SK-N-SH (cell line): ENCODE results near the gene KIFC3. TPM values are rescaled to one million over a fixed set of nuclear protein-coding genes. Genes with fewer than 3 reads are reported as not detected.

ENCODE experiments used
- CTCF ChIA-PET: fragments of 300-600, 350-600 bp; formaldehyde crosslinking; extraction: SDS; loops from one replicate; lab custom pipeline; 2021; lab: Yijun Ruan, JAX
- POLR2A ChIA-PET: fragments of 350-600 bp; sonication (Branson Sonifier 250); formaldehyde crosslinking; extraction: SDS; loops from one replicate; lab custom pipeline; 2020; ENCODE audit warnings: antibody characterized with exemption, inconsistent platforms; lab: Yijun Ruan, JAX
- DNase-seq: peaks from one replicate; pipeline ENCODE4 v3.0.0; 2012
- H2AFZ ChIP-seq: fragments of 200-600 bp; sonication (generic); 2 replicates; pipeline ENCODE4 v1.8.1; 2016; ENCODE audit warnings: antibody characterized with exemption, mild to moderate bottlenecking, low read depth
- H3F3A ChIP-seq: fragments of 200-600 bp; sonication (generic); replicated peaks from 2 replicates; pipeline ENCODE3; 2016; ENCODE audit warnings: antibody characterized with exemption, mild to moderate bottlenecking; ENCODE audit not compliant: insufficient read depth
- H3K27ac ChIP-seq, 2 experiments: fragments of 200-500 bp in 1 of 2; fragments of 200-600 bp in 1 of 2; sonication (Bioruptor generic) in 1 of 2; sonication (generic), shearing (Covaris generic) in 1 of 2; 2 replicates each; pipeline versions ENCODE4 v1.5.1 to v1.6.1; 2014 to 2016; ENCODE audit warnings: low read depth in 2 of 2, inconsistent platforms in 1 of 2, low read length in 1 of 2, mild to moderate bottlenecking in 1 of 2, mixed read lengths in 1 of 2
- H3K27me3 ChIP-seq: fragments of 200-600 bp; sonication (generic), shearing (Covaris generic); 2 replicates; pipeline ENCODE4 v1.6.1; 2016; ENCODE audit warnings: mixed run types; ENCODE audit not compliant: insufficient read depth
- H3K36me3 ChIP-seq, 2 experiments: fragments of 200-500 bp in 1 of 2; fragments of 200-600 bp in 1 of 2; sonication (Bioruptor generic) in 1 of 2; sonication (generic) in 1 of 2; replicated peaks in 1 of 2; 2 replicates each; pipeline versions ENCODE3 to v1.5.1; 2014 to 2016; ENCODE audit warnings: low read length in 1 of 2, mild to moderate bottlenecking in 1 of 2; ENCODE audit not compliant: insufficient read depth in 2 of 2, control insufficient read depth in 1 of 2
- H3K4me1 ChIP-seq, 2 experiments: fragments of 200-500 bp in 1 of 2; fragments of 200-600 bp in 1 of 2; sonication (Bioruptor generic) in 1 of 2; sonication (generic), shearing (Covaris generic) in 1 of 2; 2 replicates each; pipeline versions ENCODE4 v1.5.1 to v1.6.1; 2014 to 2016; ENCODE audit warnings: low read depth in 1 of 2, low read length in 1 of 2, mixed run types in 1 of 2; ENCODE audit not compliant: insufficient read depth in 2 of 2, control insufficient read depth in 1 of 2
- H3K4me2 ChIP-seq: fragments of 200-600 bp; sonication (generic), shearing (Covaris generic); 2 replicates; pipeline ENCODE4 v1.6.1; 2017; ENCODE audit warnings: mixed run types
- H3K4me3 ChIP-seq, 2 experiments: fragments of 200-500 bp in 1 of 2; fragments of 200-600 bp in 1 of 2; sonication (Bioruptor generic) in 1 of 2; sonication (generic), shearing (Covaris generic) in 1 of 2; 2 replicates each; pipeline versions ENCODE4 v1.5.1 to v1.8.1; 2014 to 2016; ENCODE audit warnings: low read depth in 2 of 2, inconsistent platforms in 1 of 2, low read length in 1 of 2, mild to moderate bottlenecking in 1 of 2, mixed read lengths in 1 of 2, moderate library complexity in 1 of 2
- H3K79me2 ChIP-seq: fragments of 200-600 bp; sonication (generic); 2 replicates; pipeline ENCODE4 v1.8.1; 2017; ENCODE audit warnings: mild to moderate bottlenecking; ENCODE audit not compliant: insufficient read depth
- H3K9ac ChIP-seq: fragments of 200-600 bp; sonication (generic); 2 replicates; pipeline ENCODE4 v1.6.1; 2017; ENCODE audit warnings: mixed run types
- H3K9me2 ChIP-seq: fragments of 200-600 bp; sonication (generic); 2 replicates; pipeline ENCODE4 v1.6.1; 2017; ENCODE audit warnings: mixed run types
- H3K9me3 ChIP-seq: fragments of 200-600 bp; sonication (generic); 2 replicates; pipeline ENCODE4 v1.6.1; 2017; ENCODE audit warnings: mixed run types, mild to moderate bottlenecking, moderate library complexity
- H4K20me1 ChIP-seq: fragments of 200-600 bp; sonication (generic); 2 replicates; pipeline ENCODE4 v1.6.1; 2017; ENCODE audit warnings: mild to moderate bottlenecking, mixed run types; ENCODE audit not compliant: insufficient read depth
- CHD2 ChIP-seq: fragments of 150-350 bp; IDR thresholded peaks from 2 replicates; pipeline ENCODE4 v1.6.1; 2018; ENCODE audit warnings: low read length; ENCODE audit not compliant: partially characterized antibody
- FOSL2 ChIP-seq: IDR thresholded peaks from 2 replicates; pipeline ENCODE4 v1.4.0; 2012; ENCODE audit warnings: low read depth, mild to moderate bottlenecking, moderate library complexity, borderline replicate concordance
- FOXJ3 ChIP-seq: sonication (generic); formaldehyde crosslinking; IDR thresholded peaks from 2 replicates; pipeline ENCODE4 v1.5.1; 2020; ENCODE audit warnings: mild to moderate bottlenecking, missing genetic modification reagents
- FOXM1 ChIP-seq: IDR thresholded peaks from 2 replicates; pipeline ENCODE4 v1.4.0; 2012; ENCODE audit warnings: low read depth, mild to moderate bottlenecking
- GATA2 ChIP-seq: sonication (generic); formaldehyde crosslinking; IDR thresholded peaks from 2 replicates; pipeline ENCODE4 v1.5.0; 2020; ENCODE audit warnings: mild to moderate bottlenecking, missing genetic modification reagents
- NFIC ChIP-seq: IDR thresholded peaks from 2 replicates; pipeline ENCODE4 v1.4.0; 2012; ENCODE audit warnings: borderline replicate concordance
- NRF1 ChIP-seq: IDR thresholded peaks from 2 replicates; pipeline ENCODE4 v1.6.1; 2012; ENCODE audit warnings: low read depth, mild to moderate bottlenecking, low read length
- RAD21 ChIP-seq: IDR thresholded peaks from 2 replicates; pipeline ENCODE4 v1.6.1; 2012; ENCODE audit warnings: mild to moderate bottlenecking, low read length
- RXRA ChIP-seq: IDR thresholded peaks from 2 replicates; pipeline ENCODE4 v1.4.0; 2012; ENCODE audit warnings: low read depth, mild to moderate bottlenecking, borderline replicate concordance
- TCF12 ChIP-seq: IDR thresholded peaks from 2 replicates; pipeline ENCODE4 v1.4.0; 2012
- YY1 ChIP-seq: IDR thresholded peaks from 2 replicates; pipeline ENCODE4 v1.4.0; 2012; ENCODE audit warnings: low read depth, mild to moderate bottlenecking
- WGBS: methylation state at CpG from one replicate; pipeline ENCODE4 v1.1.6; 2017; ENCODE audit warnings: low lambda C conversion rate; 5-methylcytosine and 5-hydroxymethylcytosine counted together
- polyA plus RNA-seq, 3 experiments: library from polyadenylated mRNA; depleted of rRNA; stranded (reverse); fragments of >200 nt; gene quantifications; 2 replicates each; pipeline ENCODE4 v1.2.3, GENCODE V29; 2012
- TF ChIP-seq, protein P1 (sequence below): IDR thresholded peaks from 2 replicates; pipeline ENCODE4 v1.4.0; 2012; ENCODE audit warnings: low read depth, borderline replicate concordance
- TF ChIP-seq, protein P2 (sequence below): fragments of 200-600 bp; sonication (generic); IDR thresholded peaks from 2 replicates; pipeline ENCODE4 v1.6.1; 2017; ENCODE audit warnings: antibody characterized with exemption, mild to moderate bottlenecking, moderate library complexity
- TF ChIP-seq, protein P3 (sequence below): IDR thresholded peaks from 2 replicates; pipeline ENCODE4 v1.4.0; 2012; ENCODE audit warnings: low read depth

KIFC3 gene
- polyA plus RNA-seq, 1 of the 3 experiments (the other 2 are of a cell fraction): 65.4 TPM

DNA sequence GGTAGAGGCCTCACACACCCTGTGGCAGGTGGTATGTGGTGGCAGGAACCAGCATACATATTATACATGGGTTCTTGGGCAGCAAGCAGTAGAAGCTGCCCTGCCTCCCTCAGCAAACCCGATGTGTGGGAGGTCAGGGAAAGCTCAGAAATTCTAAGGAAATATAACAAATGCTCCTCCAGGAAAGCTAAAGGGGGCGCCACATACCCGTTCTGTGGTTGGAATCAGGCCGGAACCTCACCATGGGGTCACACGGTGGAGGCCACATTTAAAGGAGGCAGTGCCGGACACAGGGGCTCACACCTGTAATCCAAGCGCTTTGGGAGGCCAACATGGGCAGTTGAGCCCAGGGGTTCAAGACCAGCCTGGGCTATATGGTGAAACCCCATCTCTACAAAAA is 79.1 kb downstream of the KIFC3 start:
- Histone ChIP-seq H4K20me1 (no peaks in the 10 kb centered on the region), H3K79me2 (no peaks in the 10 kb centered on the region)
- WGBS: 58% methylated on average over 6 of the region's 7 CpGs

DNA sequence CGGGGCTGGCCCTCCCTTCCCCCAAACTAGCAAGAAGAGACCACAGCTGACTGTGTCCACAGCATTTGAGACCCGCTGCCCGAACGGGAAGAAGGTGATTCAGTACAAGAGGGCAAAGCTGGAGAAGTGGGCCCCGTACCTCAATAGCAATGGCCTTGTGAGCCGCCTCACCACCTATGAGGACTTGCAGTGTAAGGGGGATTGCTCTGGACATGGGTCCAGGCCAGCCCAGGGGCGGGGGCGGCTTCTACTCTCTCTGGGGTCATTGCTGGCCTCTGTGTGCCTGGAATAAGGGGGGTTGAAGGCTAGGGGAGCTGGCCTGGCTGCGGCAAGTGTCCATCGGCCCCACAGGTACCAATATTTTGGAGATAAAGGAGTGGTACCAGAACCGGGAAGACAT is 79.6 kb downstream of the KIFC3 start:
- TF ChIP-seq YY1 (no peak), RXRA (no peak), RAD21 (no peak), NRF1 (no peak), TCF12 (no peak), GATA2 (CRISPR knock-in tag) (no peak)
- TF ChIP-seq, protein P1, sequence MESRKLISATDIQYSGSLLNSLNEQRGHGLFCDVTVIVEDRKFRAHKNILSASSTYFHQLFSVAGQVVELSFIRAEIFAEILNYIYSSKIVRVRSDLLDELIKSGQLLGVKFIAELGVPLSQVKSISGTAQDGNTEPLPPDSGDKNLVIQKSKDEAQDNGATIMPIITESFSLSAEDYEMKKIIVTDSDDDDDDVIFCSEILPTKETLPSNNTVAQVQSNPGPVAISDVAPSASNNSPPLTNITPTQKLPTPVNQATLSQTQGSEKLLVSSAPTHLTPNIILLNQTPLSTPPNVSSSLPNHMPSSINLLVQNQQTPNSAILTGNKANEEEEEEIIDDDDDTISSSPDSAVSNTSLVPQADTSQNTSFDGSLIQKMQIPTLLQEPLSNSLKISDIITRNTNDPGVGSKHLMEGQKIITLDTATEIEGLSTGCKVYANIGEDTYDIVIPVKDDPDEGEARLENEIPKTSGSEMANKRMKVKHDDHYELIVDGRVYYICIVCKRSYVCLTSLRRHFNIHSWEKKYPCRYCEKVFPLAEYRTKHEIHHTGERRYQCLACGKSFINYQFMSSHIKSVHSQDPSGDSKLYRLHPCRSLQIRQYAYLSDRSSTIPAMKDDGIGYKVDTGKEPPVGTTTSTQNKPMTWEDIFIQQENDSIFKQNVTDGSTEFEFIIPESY: no peak
- TF ChIP-seq, protein P2, sequence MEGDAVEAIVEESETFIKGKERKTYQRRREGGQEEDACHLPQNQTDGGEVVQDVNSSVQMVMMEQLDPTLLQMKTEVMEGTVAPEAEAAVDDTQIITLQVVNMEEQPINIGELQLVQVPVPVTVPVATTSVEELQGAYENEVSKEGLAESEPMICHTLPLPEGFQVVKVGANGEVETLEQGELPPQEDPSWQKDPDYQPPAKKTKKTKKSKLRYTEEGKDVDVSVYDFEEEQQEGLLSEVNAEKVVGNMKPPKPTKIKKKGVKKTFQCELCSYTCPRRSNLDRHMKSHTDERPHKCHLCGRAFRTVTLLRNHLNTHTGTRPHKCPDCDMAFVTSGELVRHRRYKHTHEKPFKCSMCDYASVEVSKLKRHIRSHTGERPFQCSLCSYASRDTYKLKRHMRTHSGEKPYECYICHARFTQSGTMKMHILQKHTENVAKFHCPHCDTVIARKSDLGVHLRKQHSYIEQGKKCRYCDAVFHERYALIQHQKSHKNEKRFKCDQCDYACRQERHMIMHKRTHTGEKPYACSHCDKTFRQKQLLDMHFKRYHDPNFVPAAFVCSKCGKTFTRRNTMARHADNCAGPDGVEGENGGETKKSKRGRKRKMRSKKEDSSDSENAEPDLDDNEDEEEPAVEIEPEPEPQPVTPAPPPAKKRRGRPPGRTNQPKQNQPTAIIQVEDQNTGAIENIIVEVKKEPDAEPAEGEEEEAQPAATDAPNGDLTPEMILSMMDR: no peak
- DNase-seq: no peak

More for the DNA sequence above, 79.1 kb downstream of the KIFC3 start:
- H2AFZ ChIP-seq: no peak overlapping the region
- no peak overlapping the region for H3K4me2 ChIP-seq
- H3K36me3 ChIP-seq: no peaks in the 10 kb centered on the region
- H3K4me1 ChIP-seq: peaks cover 0 to 7% of the 10 kb centered on the region in 2 experiments; a peak in 1 of 4 replicates
- no peak overlapping the region for H3K9ac ChIP-seq
- POLR2A ChIA-PET: no interaction called here
- TF ChIP-seq NFIC (no peak), CHD2 (no peak), FOXM1 (no peak), RXRA (no peak), FOSL2 (no peak), RAD21 (0 out of 2 replicates have a peak, but pooled peaks have one; percentile 24), FOXJ3 (CRISPR knock-in tag) (no peak)
- TF ChIP-seq, protein P1: no peak
- TF ChIP-seq, protein P3, sequence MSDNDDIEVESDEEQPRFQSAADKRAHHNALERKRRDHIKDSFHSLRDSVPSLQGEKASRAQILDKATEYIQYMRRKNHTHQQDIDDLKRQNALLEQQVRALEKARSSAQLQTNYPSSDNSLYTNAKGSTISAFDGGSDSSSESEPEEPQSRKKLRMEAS: no peak
- TF ChIP-seq, protein P2: peak; percentile 41
- TF ChIP-seq, all 33 proteins: peak for 2
- no peak for DNase-seq
- no peaks in the 10 kb centered on the region; the same call in 1 of the 2 replicates for H3K27me3 ChIP-seq
- H3F3A ChIP-seq: no peaks in the 10 kb centered on the region
- H3K4me3 ChIP-seq: no peak overlapping the region
- no peak overlapping the region for H3K27ac ChIP-seq
- no peaks in the 10 kb centered on the region for H3K9me2 ChIP-seq
- H3K9me3 ChIP-seq: no peaks in the 10 kb centered on the region
- CTCF ChIA-PET: interaction anchor here (1.0 kb wide), 1 partner anchor 147 kb away, joined by 6 read pairs; no protein-coding TSS in a partner anchor

More for the DNA sequence above, 79.6 kb downstream of the KIFC3 start:
- CTCF ChIA-PET: interaction anchor here (1.0 kb wide), 1 partner anchor 146 kb away, joined by 6 read pairs; no protein-coding TSS in a partner anchor
- POLR2A ChIA-PET: no interaction called here
- Histone ChIP-seq H3F3A (no peaks in the 10 kb centered on the region), H3K27ac (no peak overlapping the region), H3K9me2 (no peaks in the 10 kb centered on the region), H3K9ac (no peak overlapping the region), H3K79me2 (no peaks in the 10 kb centered on the region), H3K4me3 (no peak overlapping the region), H3K36me3 (no peaks in the 10 kb centered on the region), H3K27me3 (no peaks in the 10 kb centered on the region; the same call in 1 of the 2 replicates), H3K4me1 (peaks cover 0 to 7% of the 10 kb centered on the region in 2 experiments; a peak in 1 of 4 replicates), H3K4me2 (no peak overlapping the region), H2AFZ (no peak overlapping the region), H4K20me1 (no peaks in the 10 kb centered on the region), H3K9me3 (no peaks in the 10 kb centered on the region)
- 69% methylated on average over 9 of the region's 11 CpGs for WGBS
